NCI-H226 (cell line): Measurements from ENCODE around the gene ABHD16B.

Source experiments
- DNase-seq: peaks from one replicate; pipeline ENCODE4 v3.0.0-alpha.2; 2015

Gene ABHD16B

DNA sequence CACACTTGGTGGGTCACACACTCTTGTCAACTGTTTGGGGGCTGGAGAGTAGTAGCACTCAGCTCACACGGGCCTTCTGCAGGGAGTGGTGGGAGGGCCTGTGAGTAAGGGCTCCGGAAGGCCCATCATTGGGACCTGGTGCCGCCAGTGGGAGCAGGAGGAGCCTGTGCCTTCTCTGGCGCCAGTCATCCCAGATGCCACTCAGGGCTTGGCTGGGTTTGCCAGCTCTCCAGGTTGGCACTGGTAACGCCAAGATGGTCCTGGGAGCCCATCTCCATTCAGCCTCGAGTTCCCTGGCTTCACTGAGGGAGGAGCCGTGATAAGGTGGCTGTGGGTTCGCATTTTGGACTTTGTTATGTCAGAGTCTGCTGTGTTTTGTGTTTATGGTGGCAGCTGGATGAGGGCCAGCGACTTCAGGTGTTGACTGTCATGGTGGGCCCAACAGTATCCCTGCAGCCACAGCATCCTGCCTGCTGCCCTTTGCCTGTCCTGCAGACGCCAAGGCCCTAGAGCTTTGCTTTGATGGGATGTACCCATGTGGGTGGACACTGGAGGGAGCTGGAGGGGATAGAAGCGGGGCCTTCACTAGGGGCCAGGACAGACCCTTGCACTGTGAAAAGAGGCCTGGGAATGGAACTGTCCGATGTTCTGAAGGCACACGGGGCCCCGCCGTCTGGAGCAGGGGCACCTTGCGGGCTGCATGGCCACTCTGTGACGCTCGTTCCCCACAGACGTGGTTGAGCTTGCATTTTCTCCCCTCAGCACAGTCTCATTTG lies 20.3 kb downstream of the ABHD16B start:
- no peak for DNase-seq

DNA sequence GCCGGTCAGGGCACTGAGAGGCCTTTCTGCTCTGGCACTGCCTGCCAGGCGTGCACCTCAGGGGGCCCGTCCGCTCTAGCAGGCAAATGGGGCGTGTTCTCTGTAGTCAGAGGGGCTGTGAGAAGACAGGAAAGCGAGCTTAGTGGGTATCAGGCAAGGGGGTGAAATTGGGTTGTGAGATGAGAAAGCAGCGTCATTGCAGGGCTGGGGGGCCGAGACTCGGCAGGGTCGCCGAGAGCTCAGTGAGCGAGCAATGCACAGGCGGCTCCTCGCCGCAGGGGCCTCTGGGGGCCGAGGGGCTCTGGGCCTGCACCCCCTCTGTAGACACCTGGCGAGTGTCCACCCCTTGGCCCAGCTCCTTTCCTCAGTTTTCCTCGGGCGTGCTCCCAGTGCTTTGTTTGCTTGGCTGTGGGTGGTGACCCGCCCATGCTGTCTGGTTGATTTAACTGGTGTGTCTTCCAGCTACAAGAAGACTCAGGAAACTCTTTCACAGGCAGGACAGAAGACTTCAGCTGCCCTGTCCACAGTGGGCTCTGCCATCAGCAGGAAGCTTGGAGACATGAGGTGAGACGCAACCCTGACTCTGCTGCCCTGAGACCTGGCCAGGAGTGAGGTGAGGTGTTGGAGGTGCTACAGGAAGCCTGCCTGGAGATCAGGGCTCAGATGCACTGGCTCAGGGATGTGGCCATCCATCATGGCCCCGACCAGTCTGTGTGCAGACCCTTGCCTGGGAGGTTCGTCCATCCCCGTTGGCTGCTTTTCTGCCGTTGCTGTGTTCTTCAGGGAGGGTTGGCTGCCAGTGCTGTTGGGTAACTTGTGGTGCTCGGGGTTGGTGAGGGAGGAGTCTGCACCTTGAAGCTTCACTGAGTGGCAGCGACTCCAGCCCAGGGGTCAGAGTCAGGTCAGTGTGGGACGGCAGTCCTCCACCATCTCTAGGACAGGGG lies 21.2 kb downstream of the ABHD16B start:
- DNase-seq = no peak

DNA sequence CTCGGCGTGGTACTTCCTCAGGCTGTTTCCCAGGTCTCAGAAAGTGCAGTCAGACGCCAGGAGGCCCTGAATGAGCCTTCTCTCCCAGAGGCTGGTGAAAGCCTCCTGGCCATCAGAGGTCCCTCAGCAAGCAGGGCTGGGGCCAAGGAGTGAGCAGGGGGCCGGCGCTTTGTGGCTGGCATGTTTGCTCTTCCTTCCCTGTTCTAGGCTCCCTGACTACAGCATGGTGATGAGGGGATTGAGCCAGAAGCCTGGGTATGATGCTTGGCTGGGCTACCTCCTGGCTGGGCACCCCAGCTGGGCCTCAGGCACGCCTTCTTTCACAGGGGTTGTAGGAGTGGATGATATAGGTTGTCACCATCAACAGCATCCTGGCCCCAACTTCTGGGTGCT lies 21.9 kb downstream of the ABHD16B start:
- no peak for DNase-seq

DNA sequence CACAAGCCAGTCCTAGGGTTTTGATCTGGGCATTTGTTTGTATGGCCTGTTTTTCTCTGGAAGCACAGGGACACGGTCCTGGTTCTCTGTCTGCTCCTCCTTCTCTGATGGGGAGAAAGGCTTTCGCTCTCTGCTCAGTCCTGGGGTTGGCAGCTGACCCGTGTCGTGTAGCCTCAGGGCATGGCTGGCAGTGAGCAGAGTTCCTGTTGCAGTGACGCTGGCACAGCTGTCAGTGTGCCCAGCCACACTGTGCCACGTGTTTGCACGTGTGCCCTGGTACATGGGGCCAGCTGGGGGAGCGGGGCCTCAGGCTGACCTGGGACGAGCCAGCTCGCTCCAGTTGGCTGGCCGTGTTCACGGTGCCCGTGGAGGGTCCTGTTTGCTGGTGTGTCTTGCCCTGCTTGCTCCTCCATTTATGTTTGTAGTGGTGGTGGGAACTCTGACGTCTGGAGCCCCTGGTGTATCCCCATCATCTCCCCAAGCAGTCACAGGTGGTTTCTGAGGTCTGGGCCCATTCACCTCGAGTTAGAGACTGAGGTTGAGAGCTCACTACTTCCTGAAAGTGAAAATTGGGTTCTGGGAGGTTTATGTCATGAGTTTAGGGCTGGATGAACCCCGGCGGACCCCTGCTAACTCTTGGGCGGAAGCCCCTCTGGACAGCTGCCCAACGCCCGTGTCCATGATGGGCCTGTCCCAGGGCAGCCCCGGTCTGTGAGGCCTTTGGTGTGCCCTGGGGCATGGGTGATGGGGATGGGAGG lies 23.4 kb downstream of the ABHD16B start:
- DNase-seq = no peak

DNA sequence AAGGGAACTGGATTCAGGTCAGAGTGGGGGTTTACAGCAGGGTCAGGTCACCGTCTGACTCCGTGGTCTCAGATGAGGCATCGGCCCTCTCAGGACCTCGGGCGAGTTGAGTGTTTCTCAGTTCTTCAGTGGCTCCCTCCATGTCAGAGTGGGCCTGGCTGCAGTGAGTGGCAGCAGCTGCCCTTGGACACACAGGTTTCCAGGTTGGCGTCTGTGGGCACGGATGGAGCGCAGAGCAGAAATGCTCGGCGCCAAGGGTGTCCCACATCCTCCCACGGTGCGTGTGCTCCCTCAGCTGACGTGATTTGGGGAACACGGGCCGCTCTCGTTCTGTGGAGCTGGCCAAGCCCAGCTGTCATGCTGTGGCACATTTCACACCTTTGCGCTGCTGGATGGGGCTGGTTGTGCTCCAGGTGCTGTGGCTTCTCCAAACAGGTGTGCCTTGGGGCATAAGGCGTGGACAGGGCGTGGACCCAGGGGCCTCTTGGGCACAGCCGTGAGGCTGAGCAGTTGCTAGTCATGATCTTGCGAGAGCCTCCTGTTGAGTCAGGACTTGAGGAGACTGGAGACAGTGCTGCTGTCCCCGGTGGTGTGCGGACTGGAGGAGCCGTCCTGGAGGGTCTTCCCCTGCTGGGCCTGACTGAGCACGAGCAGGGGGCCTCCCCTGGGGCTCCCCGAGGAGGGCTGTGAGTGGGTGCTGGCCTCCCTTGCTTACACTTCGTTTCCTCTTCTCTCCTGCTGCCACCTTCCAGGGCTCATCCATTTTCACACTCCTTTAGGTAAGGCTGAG lies 24.2 kb downstream of the ABHD16B start:
- DNase-seq = no peak

DNA sequence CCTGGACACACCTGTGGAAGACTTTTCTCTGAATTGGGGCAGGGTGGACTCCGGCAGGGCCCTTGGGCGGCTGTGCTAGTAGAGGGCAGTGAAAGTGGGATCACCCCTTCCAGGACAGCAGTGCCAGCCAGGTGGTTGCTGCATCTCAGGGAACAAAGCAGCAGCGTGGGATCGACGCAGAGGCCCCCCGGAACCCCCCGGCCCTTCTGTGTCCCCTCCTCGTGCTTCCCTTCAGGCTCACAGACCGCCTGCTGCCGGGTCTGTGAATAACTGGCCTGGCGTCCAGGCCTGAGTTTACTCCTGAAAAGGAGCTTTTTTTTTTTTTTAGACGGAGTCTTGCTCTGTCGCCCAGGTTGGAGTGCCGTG lies 24.7 kb downstream of the ABHD16B start:
- no peak for DNase-seq

DNA sequence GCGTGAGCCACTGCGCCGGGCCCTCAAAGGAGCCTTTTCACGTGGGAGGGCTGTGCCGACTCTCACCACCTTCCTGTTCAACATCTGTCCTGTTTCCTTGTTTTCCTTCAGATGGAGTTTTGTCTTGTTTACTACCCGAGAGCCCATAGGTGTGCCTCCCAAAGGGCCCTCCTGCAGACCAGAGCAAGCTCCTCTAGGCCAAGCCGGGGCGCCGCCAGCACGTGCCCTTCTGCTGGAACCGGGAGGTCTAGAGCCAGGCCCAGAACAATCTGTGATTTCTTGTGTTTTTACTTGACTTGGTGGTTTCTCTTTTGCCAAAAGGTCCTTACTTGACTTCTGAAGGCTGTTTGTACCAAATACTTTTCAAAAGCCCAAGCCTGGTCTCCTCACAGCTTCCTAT lies 25.6 kb downstream of the ABHD16B start:
- no peak for DNase-seq

DNA sequence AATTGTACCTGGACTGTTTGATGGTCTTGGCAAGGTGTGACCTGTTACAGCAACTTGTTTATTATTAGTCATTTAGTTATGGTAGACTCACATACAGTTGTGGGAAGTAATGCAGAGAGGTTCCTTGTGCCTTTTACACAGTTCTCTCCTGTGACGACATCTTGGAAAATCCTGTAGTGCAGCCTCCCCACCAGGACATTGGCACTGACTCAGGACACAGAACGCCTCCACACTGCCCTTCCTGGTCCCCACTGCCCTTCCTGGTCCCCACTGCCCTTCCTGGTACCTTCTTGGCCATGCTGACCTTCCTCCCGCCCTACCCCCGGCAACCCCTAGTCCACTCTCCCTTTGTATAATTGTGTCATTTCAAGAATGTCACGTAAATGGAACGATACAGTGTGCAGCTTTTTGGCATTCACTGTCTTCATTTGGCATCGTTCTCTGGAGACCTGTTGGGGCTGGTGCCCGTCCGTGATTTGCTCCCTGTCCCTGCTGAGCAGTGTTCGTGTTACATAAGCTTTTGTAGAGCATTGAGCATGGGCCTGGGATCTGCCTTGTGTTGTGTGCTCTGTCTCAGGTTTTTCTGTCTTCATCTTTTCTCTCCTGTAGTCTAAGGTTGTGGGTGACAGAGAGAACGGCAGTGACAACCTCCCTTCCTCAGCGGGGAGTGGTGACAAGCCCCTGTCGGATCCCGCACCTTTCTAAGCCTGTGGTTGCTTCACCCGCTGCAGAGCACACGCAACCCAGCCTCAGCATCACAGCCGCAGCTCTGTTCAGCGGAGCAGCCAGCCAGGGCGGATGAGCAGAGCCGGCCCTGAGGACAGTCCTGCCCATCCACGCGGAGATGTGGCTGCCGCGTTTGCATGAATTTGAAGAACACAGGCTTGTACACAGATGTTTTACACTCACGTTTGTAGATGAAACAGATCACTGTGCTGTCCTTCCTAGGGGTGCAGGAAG lies 28.2 kb downstream of the ABHD16B start:
- DNase-seq = no peak

DNA sequence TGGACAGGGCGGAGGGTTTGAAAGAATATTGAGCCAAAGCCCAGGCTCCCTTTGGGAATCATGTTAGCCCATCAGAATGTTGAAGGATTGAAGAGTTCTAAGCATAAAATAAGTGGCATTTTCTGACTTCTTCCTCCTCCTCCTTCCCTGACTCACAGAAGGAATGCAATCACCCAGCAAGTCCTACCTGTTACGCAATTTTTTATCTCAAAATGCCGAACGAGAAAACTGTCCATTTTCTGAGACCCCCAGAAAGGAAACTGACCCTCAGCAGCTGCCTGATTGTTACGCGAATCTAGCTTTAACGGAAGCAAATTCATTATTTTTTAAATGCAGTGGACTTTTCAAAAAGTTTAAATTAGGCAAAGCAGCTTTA lies 28.9 kb downstream of the ABHD16B start:
- peak; percentile 24 for DNase-seq

DNA sequence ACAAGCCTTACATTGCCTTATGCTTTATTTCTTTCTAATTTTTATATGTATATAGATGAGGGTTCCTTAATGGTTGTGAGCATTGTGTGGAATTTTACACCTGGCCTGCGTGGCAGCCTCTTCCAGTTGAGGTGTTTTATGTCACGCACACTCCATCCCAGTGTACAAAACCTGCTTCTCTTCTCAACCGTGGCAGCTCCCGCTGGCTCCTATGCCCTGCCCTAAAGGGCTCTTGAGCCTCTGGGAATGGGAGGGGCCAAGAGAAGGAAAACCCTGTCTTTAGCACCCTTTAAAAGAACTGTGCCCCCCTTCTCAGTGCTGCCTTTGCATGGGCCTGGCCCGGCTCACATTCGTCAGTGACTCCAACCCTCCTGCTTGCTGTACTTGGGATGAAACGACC lies 29.3 kb downstream of the ABHD16B start:
- DNase-seq = no peak

DNA sequence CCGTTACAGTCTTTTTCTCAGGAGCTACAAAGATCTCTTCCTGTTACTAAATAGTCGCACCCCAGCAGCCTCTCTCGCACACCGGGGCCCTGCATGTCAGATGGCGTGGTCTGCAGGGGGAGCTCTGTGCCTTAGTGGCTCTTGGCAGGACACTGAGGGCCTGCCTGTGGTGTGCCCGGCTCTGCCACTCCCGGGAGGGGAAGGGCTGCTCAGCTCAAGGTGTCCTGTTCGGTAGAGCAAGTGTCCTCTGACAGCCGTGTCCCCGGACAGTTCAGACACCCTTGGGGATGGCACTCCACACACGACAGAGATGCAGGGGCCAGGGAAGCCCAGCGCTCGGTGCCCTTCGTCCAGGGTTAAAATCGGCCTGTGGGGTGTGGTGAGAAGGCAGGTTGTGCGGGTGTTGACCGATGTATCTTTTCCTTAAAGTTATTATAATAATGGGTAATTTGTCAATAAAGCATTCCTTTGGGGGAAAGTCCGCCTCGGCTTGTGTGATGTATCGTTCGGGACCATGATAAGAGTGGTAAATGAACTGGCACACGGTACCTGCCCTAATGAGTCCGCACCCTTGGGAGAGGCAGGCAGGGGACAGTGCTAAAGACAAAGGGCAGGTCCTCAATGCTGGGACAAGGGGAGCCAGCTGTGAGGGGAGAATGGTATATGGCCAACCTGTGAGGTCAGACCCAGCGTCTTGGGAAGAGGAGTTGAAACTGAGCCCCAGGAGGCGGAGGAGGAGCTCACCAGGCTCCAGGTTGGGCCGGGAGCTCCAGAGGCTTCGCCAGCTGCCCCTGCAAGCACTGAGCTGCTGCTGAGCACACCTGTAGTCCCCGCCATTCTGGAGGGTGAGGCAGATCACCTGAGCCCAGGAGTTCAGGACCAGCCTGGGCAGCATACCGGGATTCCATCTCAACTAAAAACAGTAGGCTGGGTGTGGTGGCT lies 30.0 kb downstream of the ABHD16B start:
- DNase-seq = no peak

DNA sequence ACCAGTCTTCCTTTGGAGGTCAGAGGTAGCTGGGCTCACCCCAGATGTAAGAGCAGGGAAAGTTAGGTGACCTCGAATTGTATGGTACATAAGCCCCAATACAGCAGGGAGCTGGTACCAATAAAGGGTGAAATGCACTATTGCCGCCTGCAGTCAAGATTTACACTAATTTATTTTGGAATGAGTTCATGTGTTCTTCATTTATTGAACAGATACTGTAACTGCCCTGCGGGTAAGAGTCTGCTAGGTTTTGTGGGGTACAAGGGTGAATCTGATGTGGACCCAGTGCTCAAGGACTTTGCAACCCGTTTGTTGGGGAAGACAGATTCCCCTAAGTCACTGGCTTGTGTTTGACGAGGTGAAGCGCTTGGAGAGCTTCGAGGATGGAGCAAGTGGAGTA lies 31.1 kb downstream of the ABHD16B start:
- DNase-seq = no peak

DNA sequence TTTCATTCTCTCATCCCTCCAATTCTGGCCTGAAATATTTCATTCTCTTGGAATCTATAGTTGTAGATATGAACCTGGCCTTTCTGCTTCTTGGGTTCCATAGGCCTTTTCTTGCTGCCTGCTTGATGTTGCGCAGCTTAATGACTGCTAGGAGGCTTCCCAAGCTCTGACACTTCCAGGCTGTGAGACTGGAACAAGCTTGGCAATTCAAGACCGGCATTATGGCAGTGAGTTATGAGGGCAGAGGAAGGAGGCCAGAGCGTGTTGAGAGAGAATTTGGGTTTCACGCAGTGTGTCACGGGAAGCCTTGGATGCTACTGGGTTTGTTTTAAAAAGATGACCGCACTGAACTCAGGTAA lies 32.7 kb downstream of the ABHD16B start:
- no peak for DNase-seq

DNA sequence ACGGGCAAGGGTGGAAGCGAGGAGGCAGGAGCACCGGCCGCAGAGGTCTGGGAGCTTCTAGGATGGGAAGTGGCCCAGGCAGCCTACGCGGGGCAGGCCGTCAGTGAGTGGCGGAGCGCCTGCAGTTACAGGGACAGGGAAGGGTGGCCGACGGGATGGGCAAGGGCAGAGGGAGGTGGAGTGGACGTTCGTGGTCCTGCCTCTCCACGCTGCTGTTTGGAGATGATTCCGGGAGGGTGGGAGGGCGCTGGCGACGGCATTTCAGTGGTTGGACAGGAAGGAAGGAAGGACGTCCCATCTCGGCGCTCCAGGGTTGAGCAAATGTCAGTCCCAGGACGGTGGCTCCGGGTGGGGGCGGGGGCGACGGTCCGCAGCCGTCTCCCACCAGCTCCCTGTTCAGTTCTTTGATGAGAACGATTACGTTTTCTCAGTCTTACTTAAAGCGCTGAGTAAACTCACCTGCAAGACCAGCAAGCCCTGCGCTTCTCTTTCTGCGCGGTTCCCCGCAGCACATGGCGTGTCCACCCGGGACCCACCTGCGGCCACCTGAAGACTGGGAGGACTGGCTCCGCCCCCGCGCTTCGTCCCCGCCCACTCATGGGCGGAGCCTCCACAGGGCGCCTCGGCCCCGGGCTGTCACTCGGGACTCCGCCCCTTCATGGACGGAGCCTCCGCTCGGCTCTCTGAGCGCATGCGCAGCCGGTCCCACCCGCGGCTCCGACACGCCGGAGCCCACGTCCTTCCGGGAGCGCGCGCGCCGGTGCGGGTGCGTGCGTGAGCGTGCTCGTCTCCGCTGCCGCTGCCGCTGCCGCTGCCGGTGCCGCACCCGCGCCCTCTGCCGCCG lies 33.3 kb downstream of the ABHD16B start, which contains the start of gene DNAJC5:
DNAJC5 (plus strand) TSS at position 769 of the 844 bp plus-strand sequence. CDS start 33,220 bp downstream, outside the sequence.
- DNase-seq = peak; percentile 87

DNA sequence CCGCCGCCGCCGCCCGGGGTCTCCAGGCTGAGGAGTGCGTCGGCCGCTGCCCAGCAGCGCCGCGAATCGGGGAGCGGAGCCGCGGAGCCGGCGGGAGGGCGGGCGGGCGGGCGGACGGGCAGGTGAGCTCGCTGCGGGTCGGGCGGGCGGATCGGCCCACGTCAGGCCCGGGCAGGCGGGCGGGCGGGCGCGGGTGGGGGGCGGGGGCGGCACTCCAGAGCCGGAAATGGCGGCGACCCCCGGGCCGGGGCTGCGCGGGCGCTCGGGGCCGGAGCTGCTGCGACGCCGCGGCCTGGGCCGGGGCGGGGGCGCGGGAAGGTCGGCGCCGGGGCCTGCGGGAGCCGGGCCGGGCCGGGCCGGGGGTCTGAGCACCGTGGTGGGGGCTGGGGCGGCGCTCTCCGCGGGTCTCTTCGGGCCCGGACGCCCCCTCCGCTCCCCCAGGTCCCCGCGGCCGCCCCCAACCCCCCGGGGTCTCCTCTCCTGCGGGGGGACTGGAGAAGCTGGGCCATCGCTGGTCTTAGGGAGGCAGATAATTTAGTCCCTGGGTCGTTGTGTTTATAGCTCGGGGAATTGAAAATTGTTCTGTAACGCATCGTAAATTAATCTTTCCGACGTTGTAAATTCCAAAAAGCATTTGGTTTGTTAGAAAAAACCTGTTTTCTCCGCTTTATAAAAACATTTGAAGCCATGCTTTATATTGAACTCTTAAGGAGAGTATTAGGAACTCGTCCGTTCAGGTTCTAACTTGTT lies 34.1 kb downstream of the ABHD16B start:
- DNase-seq = no peak

DNA sequence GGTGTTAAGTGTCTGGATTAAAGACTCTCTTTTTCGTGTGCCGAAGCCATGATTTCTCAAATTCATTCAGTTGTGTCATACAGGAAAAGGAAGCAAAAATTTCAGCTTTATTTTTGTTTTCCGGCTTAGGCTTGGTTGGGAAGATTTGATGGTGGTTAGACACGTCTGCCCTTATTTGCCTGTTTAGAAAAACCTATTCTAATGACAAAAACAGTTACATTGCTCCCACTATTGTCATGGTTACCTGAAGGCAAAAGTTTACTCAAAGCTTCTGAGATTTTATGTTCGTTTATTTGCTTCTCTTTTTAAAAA lies 34.6 kb downstream of the ABHD16B start:
- no peak for DNase-seq

DNA sequence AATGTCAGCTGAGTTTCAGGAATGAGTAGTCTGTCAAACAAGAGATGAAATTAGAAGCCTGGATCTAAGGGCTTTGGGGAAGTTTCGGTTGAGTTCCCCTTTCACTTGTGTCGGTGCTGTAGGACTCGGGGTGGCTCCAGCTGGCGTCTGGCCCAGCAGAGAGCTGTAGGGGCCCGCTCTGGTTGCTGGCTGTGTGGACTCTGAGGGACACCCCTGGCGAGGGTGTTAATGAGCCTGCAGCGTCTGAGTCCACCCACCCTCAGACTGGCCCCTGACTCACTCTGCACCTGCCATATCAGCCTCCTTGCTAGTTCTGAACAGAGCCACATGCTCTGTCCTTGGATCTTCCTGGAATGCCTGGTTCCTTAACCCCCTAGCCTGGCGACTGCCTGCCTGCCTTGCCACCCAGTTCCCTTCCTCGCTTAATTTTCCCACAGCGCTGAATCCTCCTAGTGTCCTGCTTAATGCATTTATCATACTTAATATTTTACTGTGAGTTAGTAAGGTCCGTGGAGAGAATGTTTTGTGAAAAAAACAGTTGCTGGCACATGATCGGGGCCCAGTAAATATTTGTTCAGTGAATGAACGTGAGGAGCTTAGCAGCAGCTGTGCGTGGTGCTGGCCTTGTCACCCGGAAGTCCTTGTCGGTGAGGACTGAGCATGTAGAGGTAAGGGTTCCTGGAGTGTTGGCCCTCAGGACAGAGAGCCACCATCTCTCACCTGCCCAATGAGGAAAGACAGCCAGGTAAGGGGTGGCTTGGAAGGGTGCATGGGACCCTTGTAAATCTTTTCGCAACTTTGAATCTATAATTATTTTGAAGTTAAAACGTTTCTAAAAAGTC lies 35.2 kb downstream of the ABHD16B start:
- DNase-seq = no peak
